IPS-11a (cell line): Measurements from ENCODE around the gene HIPK2.
"Not testable (repeated sequence)": the region's sequence is repeated elsewhere in the genome, so short reads cannot be mapped to it uniquely, and the experiment has no call there.

Experiments
- H3K4me3 ChIP-seq: one replicate; pipeline ENCODE4 v1.5.1; 2013; ENCODE audit warnings: low read depth, low read length, control low read depth

HIPK2 gene

GRCh38 chr7:139679731-139680594 lies 97.8 kb downstream of the HIPK2 start:
- no peak overlapping the region for H3K4me3 ChIP-seq

GRCh38 chr7:139676390-139676789 lies 101.4 kb downstream of the HIPK2 start:
- no peak overlapping the region for H3K4me3 ChIP-seq

GRCh38 chr7:139675127-139676125 lies 102.4 kb downstream of the HIPK2 start:
- H3K4me3 ChIP-seq, result no peak overlapping the region

- H3K4me3 ChIP-seq, result no peak overlapping the region
Measured at GRCh38 chr7:139674752-139675126, 103.1 kb downstream of the HIPK2 start.

GRCh38 chr7:139674341-139674740 lies 103.5 kb downstream of the HIPK2 start:
- no peak overlapping the region for H3K4me3 ChIP-seq

- no peak overlapping the region for H3K4me3 ChIP-seq
Measured at GRCh38 chr7:139673762-139674161, 104.0 kb downstream of the HIPK2 start.

- no peak overlapping the region for H3K4me3 ChIP-seq
Measured at GRCh38 chr7:139673230-139673629, 104.6 kb downstream of the HIPK2 start.

GRCh38 chr7:139671967-139672366 lies 105.8 kb downstream of the HIPK2 start:
- no peak overlapping the region for H3K4me3 ChIP-seq

GRCh38 chr7:139670662-139671061 lies 107.1 kb downstream of the HIPK2 start:
- not testable (repeated sequence) for H3K4me3 ChIP-seq

- H3K4me3 ChIP-seq, result no peak overlapping the region
Measured at GRCh38 chr7:139669106-139670061, 108.4 kb downstream of the HIPK2 start.

- H3K4me3 ChIP-seq, result no peak overlapping the region
Measured at GRCh38 chr7:139667377-139667776, 110.4 kb downstream of the HIPK2 start.

- no peak overlapping the region for H3K4me3 ChIP-seq
Measured at GRCh38 chr7:139666501-139666900, 111.3 kb downstream of the HIPK2 start.

GRCh38 chr7:139664434-139664833 lies 113.4 kb downstream of the HIPK2 start:
- H3K4me3 ChIP-seq, result no peak overlapping the region

GRCh38 chr7:139663608-139664177 lies 114.1 kb downstream of the HIPK2 start:
- no peak overlapping the region for H3K4me3 ChIP-seq

- H3K4me3 ChIP-seq, result no peak overlapping the region
Measured at GRCh38 chr7:139661903-139662302, 115.9 kb downstream of the HIPK2 start.

GRCh38 chr7:139661043-139661440 lies 116.8 kb downstream of the HIPK2 start:
- H3K4me3 ChIP-seq, result no peak overlapping the region

GRCh38 chr7:139660317-139661042 lies 117.3 kb downstream of the HIPK2 start:
- H3K4me3 ChIP-seq, result no peak overlapping the region

- H3K4me3 ChIP-seq, result no peak overlapping the region
Measured at GRCh38 chr7:139659922-139660316, 117.9 kb downstream of the HIPK2 start.

- no peak overlapping the region for H3K4me3 ChIP-seq
Measured at GRCh38 chr7:139658908-139659675, 118.7 kb downstream of the HIPK2 start.
